Activated CD4-positive, alpha-beta T cell treated with anti-CD3 and anti-CD28 coated beads, Interleukin-2, amount 50 U/mL, for 1 hour (primary cell): ENCODE data around the gene ZNF701.
"Not testable (repeated sequence)": the region's sequence is repeated elsewhere in the genome, so short reads cannot be mapped to it uniquely, and the experiment has no call there.

Experiments
- DNase-seq: peaks from one replicate; pipeline ENCODE4 v3.0.0-alpha.2; 2020

Gene ZNF701

DNA sequence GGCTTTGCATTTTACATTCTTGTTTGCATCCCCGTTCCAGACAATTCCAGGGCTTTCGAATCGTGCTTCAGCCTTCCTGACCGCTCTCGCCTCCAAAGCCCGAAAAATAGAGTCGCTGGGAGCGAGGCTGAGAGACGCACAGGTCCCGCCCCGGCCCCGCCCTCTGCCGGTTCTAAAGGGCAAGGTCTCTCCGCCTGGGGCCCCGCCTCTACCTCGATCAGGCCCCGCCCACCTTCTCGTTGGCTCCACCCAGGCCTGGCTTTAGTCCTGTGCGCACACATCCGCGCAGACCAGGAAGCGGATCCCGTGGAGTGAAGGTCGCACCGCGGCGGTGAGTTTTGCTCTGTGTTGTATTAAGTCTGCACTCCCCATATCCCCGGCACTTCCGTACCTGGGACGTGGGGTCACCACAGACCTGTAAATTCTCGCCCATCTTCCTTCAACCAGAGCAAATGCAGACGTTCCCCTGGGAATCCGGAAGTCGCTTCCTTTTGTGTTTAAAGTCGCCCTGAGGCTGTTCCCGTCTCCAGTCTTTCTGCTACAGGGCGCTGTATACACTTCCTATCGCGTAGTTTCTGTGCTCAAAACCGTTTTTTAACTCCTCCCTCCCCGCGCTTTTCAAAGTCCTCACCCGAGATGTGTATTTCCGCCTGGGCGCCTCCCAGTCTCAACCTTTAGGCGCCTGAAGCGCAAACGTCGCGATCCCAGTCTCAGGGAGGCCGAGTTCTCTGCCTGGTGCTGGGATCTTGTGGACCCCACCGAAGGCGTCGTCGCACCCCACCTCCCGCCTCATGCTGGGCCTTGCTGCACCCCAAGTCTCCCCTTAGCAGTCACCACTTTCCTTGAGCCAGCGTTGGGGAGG is at the start of gene ZNF701:
ZNF701 (plus strand) TSS at position 288 of the 862 bp plus-strand sequence. CDS start 3,861 bp downstream, outside the sequence.
- DNase-seq, result peak; percentile 96

GRCh38 chr19:52522551-52522950 is 47.5 kb upstream of the ZNF701 start:
- DNase-seq, result no peak

- DNase-seq, result no peak
These were observed 46.0 kb upstream of the ZNF701 start for GRCh38 chr19:52524086-52524485.

- DNase-seq, result peak; percentile 98
These were observed 42.7 kb upstream of the ZNF701 start, which contains the start of gene ZNF808 for GRCh38 chr19:52527134-52527955. Gene ZNF808, plus strand, starts transcription at chr19:52527668. Its CDS starts 15,617 bp downstream, at chr19:52543285.

- DNase-seq, result no peak
These were observed 42.1 kb upstream of the ZNF701 start for GRCh38 chr19:52527956-52528351.

- no peak for DNase-seq
These were observed 37.6 kb upstream of the ZNF701 start for GRCh38 chr19:52532480-52532879.

DNA sequence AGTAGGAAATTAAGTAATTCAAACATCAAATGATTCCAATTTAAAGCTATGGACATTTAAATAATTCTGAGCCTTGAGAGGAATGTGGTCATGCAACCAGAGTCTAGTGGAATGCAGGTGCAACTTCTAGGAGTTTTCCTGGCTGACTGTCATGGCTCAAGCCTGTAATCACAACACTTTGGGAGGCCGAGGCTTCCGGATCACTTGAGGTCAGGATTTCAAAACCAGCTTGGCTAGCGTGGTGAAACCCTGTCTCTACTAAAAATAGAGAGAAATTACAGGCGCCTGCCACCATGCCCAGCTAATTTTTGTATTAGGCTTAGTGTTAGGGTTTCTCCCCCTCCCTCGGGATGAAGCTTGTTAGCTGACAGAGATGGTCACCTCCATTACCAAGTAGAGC is 36.2 kb upstream of the ZNF701 start:
- no peak for DNase-seq

- peak; percentile 3 for DNase-seq
These were observed 34.7 kb upstream of the ZNF701 start for GRCh38 chr19:52535385-52535770.

GRCh38 chr19:52535771-52536447 is 34.2 kb upstream of the ZNF701 start:
- DNase-seq, result peak; percentile 88

- DNase-seq, result peak; percentile 53
These were observed 33.7 kb upstream of the ZNF701 start for GRCh38 chr19:52536448-52536800.

DNA sequence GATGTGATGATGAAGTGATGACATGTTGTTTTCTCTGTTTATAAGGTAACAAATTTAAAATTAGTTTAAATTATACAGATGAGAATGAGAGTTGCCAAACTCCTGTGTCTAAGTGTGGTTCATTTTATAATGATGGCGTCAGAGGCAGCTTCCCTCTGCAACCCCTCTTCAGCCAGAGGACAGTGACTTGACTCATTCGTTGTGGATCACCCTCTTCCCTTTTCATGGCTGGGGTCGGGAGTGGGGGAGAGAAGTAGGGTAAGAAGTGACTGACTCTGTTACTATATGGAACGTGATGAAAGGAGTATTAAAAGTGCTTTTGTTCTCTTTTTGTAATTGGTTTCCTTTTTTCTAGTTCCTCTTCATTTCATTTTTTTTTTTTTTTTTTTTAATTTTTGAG is 31.3 kb upstream of the ZNF701 start:
- DNase-seq, result not testable (repeated sequence)

DNA sequence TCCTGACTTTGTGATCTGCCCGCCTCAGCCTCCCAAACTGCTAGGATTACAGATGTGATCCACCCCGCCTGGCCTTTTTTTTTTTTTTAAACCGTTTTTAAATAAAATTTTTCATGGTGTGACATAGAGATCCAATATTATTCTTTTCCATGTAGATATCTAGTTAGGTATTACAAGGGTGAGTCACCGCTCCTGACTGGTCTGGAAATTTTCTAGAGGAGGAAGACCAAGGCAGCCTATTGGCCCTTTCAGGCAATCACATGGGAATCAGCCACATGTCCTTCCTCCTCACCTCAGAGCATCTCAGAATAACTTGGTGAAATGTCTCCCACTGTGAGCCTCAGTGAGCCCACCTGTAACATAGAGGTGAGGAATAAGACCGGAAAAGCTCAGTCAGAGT is 28.9 kb upstream of the ZNF701 start:
- not testable (repeated sequence) for DNase-seq

GRCh38 chr19:52541608-52542007 is 28.5 kb upstream of the ZNF701 start:
- DNase-seq, result no peak

GRCh38 chr19:52542541-52542940 is 27.5 kb upstream of the ZNF701 start:
- DNase-seq, result not testable (repeated sequence)

DNA sequence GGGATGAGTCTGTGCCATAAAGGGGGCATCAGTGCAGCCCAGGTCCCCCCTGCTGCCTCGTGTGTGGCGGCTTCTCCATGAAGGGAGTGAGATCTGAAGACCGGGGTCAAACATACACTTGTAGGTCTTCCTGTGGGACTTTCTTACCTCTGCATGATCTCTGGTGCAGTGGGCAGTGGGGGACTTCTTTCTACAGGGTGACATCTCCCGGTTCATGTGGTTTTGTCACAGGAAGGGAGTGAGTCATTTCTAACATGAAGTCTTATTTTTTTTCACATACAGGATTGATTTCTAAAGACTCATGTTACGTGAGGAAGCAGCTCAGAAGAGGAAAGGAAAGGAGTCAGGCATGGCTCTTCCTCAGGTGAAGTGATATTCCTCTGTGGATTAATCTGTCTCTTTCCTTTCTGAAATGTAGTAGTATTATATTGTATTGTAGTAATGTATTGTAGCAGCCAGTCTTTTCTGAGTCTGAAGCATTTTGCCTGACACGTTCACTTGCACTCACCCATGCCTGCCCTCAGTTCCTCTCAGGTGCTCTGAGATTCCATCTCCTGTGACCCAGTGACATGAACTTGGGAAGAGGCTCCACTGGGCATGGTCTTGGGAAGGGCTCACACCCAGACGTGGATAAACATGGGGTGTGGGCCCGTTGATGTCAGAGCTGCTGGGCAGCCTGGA is 27.0 kb upstream of the ZNF701 start:
- DNase-seq, result no peak

DNA sequence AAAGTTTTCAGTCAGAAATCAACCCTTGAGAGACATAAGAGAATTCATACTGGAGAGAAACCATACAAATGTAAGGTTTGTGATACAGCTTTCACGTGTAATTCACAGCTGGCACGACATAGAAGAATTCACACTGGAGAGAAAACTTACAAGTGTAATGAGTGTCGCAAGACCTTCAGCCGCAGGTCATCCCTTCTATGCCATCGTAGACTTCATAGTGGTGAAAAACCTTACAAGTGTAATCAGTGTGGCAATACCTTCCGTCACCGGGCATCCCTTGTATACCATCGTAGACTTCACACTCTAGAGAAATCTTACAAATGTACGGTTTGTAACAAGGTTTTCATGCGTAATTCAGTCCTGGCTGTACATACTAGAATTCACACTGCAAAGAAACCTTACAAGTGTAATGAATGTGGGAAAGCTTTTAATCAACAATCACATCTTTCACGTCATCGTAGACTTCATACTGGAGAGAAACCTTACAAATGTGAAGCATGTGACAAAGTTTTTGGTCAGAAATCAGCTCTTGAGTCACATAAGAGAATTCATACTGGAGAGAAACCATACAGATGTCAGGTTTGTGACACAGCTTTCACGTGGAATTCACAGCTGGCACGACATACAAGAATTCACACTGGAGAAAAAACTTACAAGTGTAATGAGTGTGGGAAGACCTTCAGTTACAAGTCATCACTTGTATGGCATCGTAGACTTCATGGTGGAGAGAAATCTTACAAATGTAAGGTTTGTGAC is 15.7 kb upstream of the ZNF701 start:
- no peak for DNase-seq

GRCh38 chr19:52557231-52557995 is 12.7 kb upstream of the ZNF701 start:
- no peak for DNase-seq

- DNase-seq, result not testable (repeated sequence)
These were observed 11.2 kb upstream of the ZNF701 start for GRCh38 chr19:52558732-52559445.

- not testable (repeated sequence) for DNase-seq
These were observed 8.5 kb upstream of the ZNF701 start for GRCh38 chr19:52561611-52562010.

GRCh38 chr19:52566121-52566520 is 4.0 kb upstream of the ZNF701 start:
- no peak for DNase-seq
